GM19239 (cell line): ENCODE data around the gene RIOK2.

ENCODE experiments used
- DNase-seq: peaks from one replicate; pipeline ENCODE4 v3.0.0; 2011; ENCODE audit warnings: low spot score; ENCODE audit not compliant: insufficient read length
- FAIRE-seq: peaks from 2 replicates; lab custom pipeline; 2011; peaks lifted over from hg19 to GRCh38; lab: Jason Lieb, UNC

RIOK2 gene

GRCh38 chr5:97131921-97132320, 51.1 kb downstream of the RIOK2 start:
- no peak for DNase-seq
- FAIRE-seq, result no peak

GRCh38 chr5:97131139-97131710, 51.8 kb downstream of the RIOK2 start:
- no peak for FAIRE-seq

GRCh38 chr5:97127727-97128126, 55.3 kb downstream of the RIOK2 start:
- DNase-seq (no peak), FAIRE-seq (no peak)

More at GRCh38 chr5:97131139-97131710, 51.8 kb downstream of the RIOK2 start:
- DNase-seq, result no peak

- no peak for DNase-seq
- FAIRE-seq, result no peak
Measured at GRCh38 chr5:97125125-97125683, 57.8 kb downstream of the RIOK2 start.

GRCh38 chr5:97124335-97124734, 58.7 kb downstream of the RIOK2 start:
- FAIRE-seq, result no peak
- DNase-seq, result no peak

- FAIRE-seq, result no peak
Measured at GRCh38 chr5:97121848-97122247, 61.2 kb downstream of the RIOK2 start.

GRCh38 chr5:97120195-97120594, 62.9 kb downstream of the RIOK2 start:
- DNase-seq, result no peak
- no peak for FAIRE-seq

More at GRCh38 chr5:97121848-97122247, 61.2 kb downstream of the RIOK2 start:
- DNase-seq, result no peak

GRCh38 chr5:97119007-97119390, 64.0 kb downstream of the RIOK2 start:
- FAIRE-seq (no peak), DNase-seq (no peak)

- FAIRE-seq, result no peak
- DNase-seq, result no peak
Measured at GRCh38 chr5:97118261-97119006, 64.6 kb downstream of the RIOK2 start.

GRCh38 chr5:97115932-97116331, 67.1 kb downstream of the RIOK2 start:
- FAIRE-seq (no peak), DNase-seq (no peak)

- FAIRE-seq, result no peak
- no peak for DNase-seq
Measured at GRCh38 chr5:97112230-97112629, 70.8 kb downstream of the RIOK2 start.

- DNase-seq (no peak), FAIRE-seq (no peak)
Measured at GRCh38 chr5:97111616-97112015, 71.4 kb downstream of the RIOK2 start.

GRCh38 chr5:97111004-97111403, 72.0 kb downstream of the RIOK2 start:
- DNase-seq (no peak), FAIRE-seq (no peak)
